IMR-90 (cell line): ENCODE measurements around the gene RANBP2. TPM values are rescaled to one million over a fixed set of nuclear protein-coding genes. Genes with fewer than 3 reads are reported as not detected.

Source experiments
- ATAC-seq: fragments of 200-7000 bp; cut with Tn5 transposase; 2 replicates; pipeline ENCODE4 v1.9.1; 2020; ENCODE audit warnings: low read depth, mild to moderate bottlenecking, moderate library complexity
- BruUV-seq: library from RNA; stranded (reverse); fragments of 400-500 nt; replicated peaks from 2 replicates; lab custom pipeline; 2021; lab: Mats Ljungman, UMichigan
- CTCF ChIA-PET: fragments of 300-600 bp; formaldehyde crosslinking; extraction: SDS; loops from one replicate; lab custom pipeline; 2021; ENCODE audit warnings: antibody characterized with exemption; lab: Yijun Ruan, JAX
- POLR2A ChIA-PET: fragments of 300-600 bp; sonication (Branson Sonifier 250); formaldehyde crosslinking; loops from one replicate; lab custom pipeline; 2022; ENCODE audit warnings: antibody characterized with exemption; ENCODE audit not compliant: unreplicated experiment; lab: Charles Lee
- DNase-seq: peaks from one replicate; pipeline ENCODE4 v3.0.0; 2013
- H2AFZ ChIP-seq: replicated peaks from 2 replicates; pipeline ENCODE3; 2013; ENCODE audit warnings: low read length, mild to moderate bottlenecking; ENCODE audit not compliant: poor library complexity
- H2AK5ac ChIP-seq: 2 replicates; pipeline ENCODE4 v1.6.1; 2013; ENCODE audit warnings: low read depth, low read length, inconsistent platforms
- H2AK9ac ChIP-seq: replicated peaks from 2 replicates; pipeline ENCODE3; 2013; ENCODE audit warnings: mild to moderate bottlenecking, low read depth, low read length, moderate library complexity; ENCODE audit not compliant: poor library complexity
- H2BK120ac ChIP-seq: 2 replicates; pipeline ENCODE4 v1.6.1; 2013; ENCODE audit warnings: low read depth, low read length, inconsistent platforms
- H2BK15ac ChIP-seq: 3 replicates; pipeline ENCODE4 v1.6.1; 2013; ENCODE audit warnings: low read depth, low read length, inconsistent platforms
- H2BK20ac ChIP-seq: 2 replicates; pipeline ENCODE4 v1.6.1; 2013; ENCODE audit warnings: low read depth, mild to moderate bottlenecking, inconsistent platforms, low read length, moderate library complexity
- H2BK5ac ChIP-seq: 2 replicates; pipeline ENCODE4 v1.6.1; 2013; ENCODE audit warnings: mild to moderate bottlenecking, low read depth, low read length, inconsistent platforms; ENCODE audit not compliant: poor library complexity, severe bottlenecking
- H3K14ac ChIP-seq: replicated peaks from 2 replicates; pipeline ENCODE4 v1.6.1; 2013; ENCODE audit warnings: low read depth, low read length, inconsistent platforms
- H3K18ac ChIP-seq: 2 replicates; pipeline ENCODE4 v1.6.1; 2013; ENCODE audit warnings: low read depth, low read length, control low read depth
- H3K23ac ChIP-seq: 2 replicates; pipeline ENCODE4 v1.6.1; 2013; ENCODE audit warnings: low read depth, low read length, inconsistent platforms
- H3K27ac ChIP-seq: 2 replicates; pipeline ENCODE4 v1.5.1; 2013; ENCODE audit warnings: mild to moderate bottlenecking, control low read depth, low read length; ENCODE audit not compliant: insufficient read depth
- H3K27me3 ChIP-seq: 2 replicates; pipeline ENCODE4 v1.6.1; 2013; ENCODE audit warnings: low read length; ENCODE audit not compliant: control insufficient read depth, insufficient read depth
- H3K36me3 ChIP-seq: 2 replicates; pipeline ENCODE4 v1.6.1; 2013; ENCODE audit warnings: low read length, mixed read lengths; ENCODE audit not compliant: control insufficient read depth, insufficient read depth
- H3K4ac ChIP-seq: 2 replicates; pipeline ENCODE4 v1.6.1; 2013; ENCODE audit warnings: low read depth, low read length, inconsistent platforms
- H3K4me1 ChIP-seq: 2 replicates; pipeline ENCODE4 v1.6.1; 2013; ENCODE audit warnings: low read length, mixed read lengths; ENCODE audit not compliant: control insufficient read depth, insufficient read depth
- H3K4me2 ChIP-seq: 2 replicates; pipeline ENCODE4 v1.6.1; 2013; ENCODE audit warnings: low read depth, mild to moderate bottlenecking, control low read depth, low read length, moderate library complexity
- H3K4me3 ChIP-seq: 2 replicates; pipeline ENCODE4 v1.5.1; 2013; ENCODE audit warnings: low read depth, mild to moderate bottlenecking, control low read depth, low read length, moderate library complexity; ENCODE audit not compliant: insufficient read depth
- H3K56ac ChIP-seq: 2 replicates; pipeline ENCODE4 v1.6.1; 2013; ENCODE audit warnings: low read length, inconsistent platforms; ENCODE audit not compliant: insufficient read depth; ENCODE audit errors: extremely low read depth
- H3K79me1 ChIP-seq, 2 experiments: 2 replicates each; pipeline ENCODE4 v1.6.1; 2013; ENCODE audit warnings: low read length in 2 of 2, inconsistent platforms in 1 of 2, low read depth in 1 of 2
- H3K9ac ChIP-seq: 2 replicates; pipeline ENCODE4 v1.6.1; 2013; ENCODE audit warnings: low read depth, low read length, control low read depth
- H3K9me1 ChIP-seq: 2 replicates; pipeline ENCODE4 v1.6.1; 2013; ENCODE audit warnings: low read length, inconsistent platforms; ENCODE audit not compliant: insufficient read depth
- H3K9me3 ChIP-seq: 2 replicates; pipeline ENCODE4 v1.6.1; 2013; ENCODE audit warnings: low read length; ENCODE audit not compliant: control insufficient read depth, insufficient read depth
- H4K20me1 ChIP-seq: 2 replicates; pipeline ENCODE4 v1.6.1; 2013; ENCODE audit warnings: low read length, inconsistent platforms; ENCODE audit not compliant: insufficient read depth
- H4K5ac ChIP-seq: 2 replicates; pipeline ENCODE4 v1.6.1; 2013; ENCODE audit warnings: mild to moderate bottlenecking, low read depth, low read length, control low read depth
- H4K8ac ChIP-seq, 2 experiments: 2 replicates each; pipeline ENCODE4 v1.6.1; 2013; ENCODE audit warnings: low read depth in 2 of 2, low read length in 2 of 2, control low read depth in 1 of 2, inconsistent platforms in 1 of 2
- H4K91ac ChIP-seq: 2 replicates; pipeline ENCODE4 v1.6.1; 2013; ENCODE audit warnings: low read depth, low read length, inconsistent platforms; ENCODE audit not compliant: insufficient read depth
- BHLHE40 ChIP-seq: fragments of 150-350 bp; IDR thresholded peaks from 2 replicates; pipeline ENCODE4 v1.6.1; 2016; ENCODE audit warnings: mild to moderate bottlenecking, low read depth, low read length
- CEBPB ChIP-seq: IDR thresholded peaks from 2 replicates; pipeline ENCODE4 v1.6.1; 2012; ENCODE audit warnings: low read depth, low read length, improper control_type of control experiment
- CHD1 ChIP-seq: IDR thresholded peaks from 2 replicates; pipeline ENCODE4 v1.6.1; 2012; ENCODE audit warnings: low read depth, low read length, improper control_type of control experiment
- FOS ChIP-seq: fragments of 150-350 bp; IDR thresholded peaks from 2 replicates; pipeline ENCODE4 v1.6.1; 2016; ENCODE audit warnings: low read depth, low read length
- MAFK ChIP-seq: IDR thresholded peaks from 2 replicates; pipeline ENCODE4 v1.6.1; 2012; ENCODE audit warnings: low read depth, low read length, improper control_type of control experiment
- MAZ ChIP-seq: IDR thresholded peaks from 2 replicates; pipeline ENCODE4 v1.6.1; 2012; ENCODE audit warnings: low read depth, mild to moderate bottlenecking, low read length, improper control_type of control experiment, moderate library complexity, borderline replicate concordance
- MXI1 ChIP-seq: IDR thresholded peaks from 2 replicates; pipeline ENCODE4 v1.6.1; 2012; ENCODE audit warnings: low read depth, mild to moderate bottlenecking, low read length, moderate library complexity, borderline replicate concordance
- NFE2L2 ChIP-seq: fragments of 150-350 bp; IDR thresholded peaks from 2 replicates; pipeline ENCODE4 v1.6.1; 2016; ENCODE audit warnings: low read depth, mild to moderate bottlenecking, low read length
- POLR2A ChIP-seq: IDR thresholded peaks from 2 replicates; pipeline ENCODE4 v1.6.1; 2012; ENCODE audit warnings: mild to moderate bottlenecking, low read depth, low read length
- RAD21 ChIP-seq: IDR thresholded peaks from 2 replicates; pipeline ENCODE4 v1.6.1; 2012; ENCODE audit warnings: low read length, improper control_type of control experiment
- RCOR1 ChIP-seq: IDR thresholded peaks from 2 replicates; pipeline ENCODE4 v1.6.1; 2012; ENCODE audit warnings: mild to moderate bottlenecking, low read length, improper control_type of control experiment; ENCODE audit not compliant: insufficient replicate concordance
- RFX5 ChIP-seq: IDR thresholded peaks from 2 replicates; pipeline ENCODE4 v1.8.0; 2012; ENCODE audit warnings: low read depth, mild to moderate bottlenecking, low read length, moderate library complexity
- SMC3 ChIP-seq: fragments of 150-350 bp; IDR thresholded peaks from 2 replicates; pipeline ENCODE4 v1.6.1; 2016; ENCODE audit warnings: low read depth, mild to moderate bottlenecking, antibody characterized with exemption, low read length, moderate library complexity
- USF2 ChIP-seq: fragments of 150-350 bp; IDR thresholded peaks from 2 replicates; pipeline ENCODE4 v1.6.1; 2017; ENCODE audit warnings: mild to moderate bottlenecking, antibody characterized with exemption, low read length, low read depth
- WGBS, 2 experiments: methylation state at CpG; one replicate each; pipeline versions ENCODE4 v1.1.5 to v1.1.7; 2013; ENCODE audit warnings: missing lambda C conversion rate in 2 of 2; ENCODE audit not compliant: insufficient read length in 1 of 2; ENCODE audit errors: extremely low coverage in 2 of 2; 5-methylcytosine and 5-hydroxymethylcytosine counted together
- dilution Hi-C: fragments of 300-500 bp; cut with HindIII; formaldehyde crosslinking; loops from one replicate; pipeline ENCODE4 v1.14.3; 2018; ENCODE audit warnings: low sequenced_read_pairs; ENCODE audit not compliant: unreplicated experiment
- in situ Hi-C: fragments of 300-500 bp; cut with MboI; formaldehyde crosslinking; loops from 3 replicates; pipeline ENCODE4 v1.14.3; 2019; ENCODE audit warnings: low sequenced_read_pairs, inconsistent platforms, mixed read lengths
- intact Hi-C: fragments of 100-400 bp; cut with micrococcal nuclease; formaldehyde crosslinking; loops from 2 replicates; pipeline ENCODE4 v1.10.0; 2022
- polyA plus RNA-seq, 3 experiments: library from polyadenylated mRNA; depleted of rRNA; stranded (reverse); fragments of >200 nt; gene quantifications; 2 replicates each; pipeline ENCODE4 v1.2.3, GENCODE V29; 2012; ENCODE audit warnings: low replicate concordance in 1 of 3
- total RNA-seq: library from RNA; depleted of rRNA; stranded (reverse); fragments of >200 nt; gene quantifications from 2 replicates; pipeline ENCODE4 v1.2.3, GENCODE V29; 2012
- TF ChIP-seq, protein P1 (sequence below): fragments of 150-350 bp; IDR thresholded peaks from 2 replicates; pipeline ENCODE4 v1.6.1; 2016; ENCODE audit warnings: low read depth, mild to moderate bottlenecking, low read length, moderate library complexity, borderline replicate concordance
- TF ChIP-seq, protein P2 (sequence below): conservative IDR thresholded peaks from 2 replicates; pipeline ENCODE4 v1.5.1; 2012; ENCODE audit warnings: mild to moderate bottlenecking, low read depth, low read length, improper control_type of control experiment

Gene RANBP2
- total and polyA plus RNA-seq, 2 of the 4 experiments (the other 2 are of a cell fraction) = 9.8 to 64.9 TPM

- H2BK20ac ChIP-seq = no peak overlapping the region
- H3K4me2 ChIP-seq = no peak overlapping the region
- no peaks in the 10 kb centered on the region for H3K4me1 ChIP-seq
- H3K27me3 ChIP-seq = no peaks in the 10 kb centered on the region
- ChIA-PET POLR2A (no interaction called here), CTCF (interaction anchor here (0.6 kb wide), 1 partner anchor 99 kb away, joined by 3 read pairs; no protein-coding TSS in a partner anchor)
- H3K23ac ChIP-seq = no peak overlapping the region
- no peaks in the 10 kb centered on the region for H3K9me3 ChIP-seq
- no peak overlapping the region for H3K4ac ChIP-seq
- TF ChIP-seq RAD21 (no peak), RCOR1 (no peak), CHD1 (no peak), USF2 (no peak), SMC3 (no peak), MXI1 (no peak), NFE2L2 (no peak), BHLHE40 (no peak), MAZ (no peak), CEBPB (no peak), POLR2A (no peak), FOS (no peak), MAFK (no peak), RFX5 (no peak)
- TF ChIP-seq, protein P1, sequence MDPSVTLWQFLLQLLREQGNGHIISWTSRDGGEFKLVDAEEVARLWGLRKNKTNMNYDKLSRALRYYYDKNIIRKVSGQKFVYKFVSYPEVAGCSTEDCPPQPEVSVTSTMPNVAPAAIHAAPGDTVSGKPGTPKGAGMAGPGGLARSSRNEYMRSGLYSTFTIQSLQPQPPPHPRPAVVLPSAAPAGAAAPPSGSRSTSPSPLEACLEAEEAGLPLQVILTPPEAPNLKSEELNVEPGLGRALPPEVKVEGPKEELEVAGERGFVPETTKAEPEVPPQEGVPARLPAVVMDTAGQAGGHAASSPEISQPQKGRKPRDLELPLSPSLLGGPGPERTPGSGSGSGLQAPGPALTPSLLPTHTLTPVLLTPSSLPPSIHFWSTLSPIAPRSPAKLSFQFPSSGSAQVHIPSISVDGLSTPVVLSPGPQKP = no peak
- TF ChIP-seq, protein P2, sequence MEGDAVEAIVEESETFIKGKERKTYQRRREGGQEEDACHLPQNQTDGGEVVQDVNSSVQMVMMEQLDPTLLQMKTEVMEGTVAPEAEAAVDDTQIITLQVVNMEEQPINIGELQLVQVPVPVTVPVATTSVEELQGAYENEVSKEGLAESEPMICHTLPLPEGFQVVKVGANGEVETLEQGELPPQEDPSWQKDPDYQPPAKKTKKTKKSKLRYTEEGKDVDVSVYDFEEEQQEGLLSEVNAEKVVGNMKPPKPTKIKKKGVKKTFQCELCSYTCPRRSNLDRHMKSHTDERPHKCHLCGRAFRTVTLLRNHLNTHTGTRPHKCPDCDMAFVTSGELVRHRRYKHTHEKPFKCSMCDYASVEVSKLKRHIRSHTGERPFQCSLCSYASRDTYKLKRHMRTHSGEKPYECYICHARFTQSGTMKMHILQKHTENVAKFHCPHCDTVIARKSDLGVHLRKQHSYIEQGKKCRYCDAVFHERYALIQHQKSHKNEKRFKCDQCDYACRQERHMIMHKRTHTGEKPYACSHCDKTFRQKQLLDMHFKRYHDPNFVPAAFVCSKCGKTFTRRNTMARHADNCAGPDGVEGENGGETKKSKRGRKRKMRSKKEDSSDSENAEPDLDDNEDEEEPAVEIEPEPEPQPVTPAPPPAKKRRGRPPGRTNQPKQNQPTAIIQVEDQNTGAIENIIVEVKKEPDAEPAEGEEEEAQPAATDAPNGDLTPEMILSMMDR = no peak
- BruUV-seq = no TSS peak
- no peak overlapping the region for H3K9ac ChIP-seq
- no CpG with 5 or more reads among the region's 1 CpG for WGBS, 2 experiments
- H3K9me1 ChIP-seq = no peaks in the 10 kb centered on the region
- no peak for ATAC-seq
- dilution Hi-C loops = no loop called here
- no peak overlapping the region for H2AK5ac ChIP-seq
- no peak overlapping the region for H2AFZ ChIP-seq
- H2AK9ac ChIP-seq = no peak overlapping the region
- H3K27ac ChIP-seq = no peak overlapping the region
- no peak overlapping the region for H2BK5ac ChIP-seq
- no peak overlapping the region for H4K8ac ChIP-seq
- H3K14ac ChIP-seq = no peak overlapping the region
- no peak overlapping the region for H3K18ac ChIP-seq
- intact Hi-C loops = no loop called here
- H2BK120ac ChIP-seq = no peak overlapping the region
- no peak overlapping the region for H4K5ac ChIP-seq
- H4K91ac ChIP-seq = no peak overlapping the region
- no peaks in the 10 kb centered on the region for H3K36me3 ChIP-seq
- H4K20me1 ChIP-seq = no peaks in the 10 kb centered on the region
- no peak overlapping the region for H3K56ac ChIP-seq
- no peak for DNase-seq
- H3K79me1 ChIP-seq = no peaks in the 10 kb centered on the region
- no peak overlapping the region for H3K4me3 ChIP-seq
- in situ Hi-C loops = no loop called here
- H2BK15ac ChIP-seq = no peak overlapping the region
Measured at GRCh38 chr2:108704871-108705270, 14.4 kb upstream of the RANBP2 start.
